ENCODE results near the gene MISP. TPM values are rescaled to one million over a fixed set of nuclear protein-coding genes. Genes with fewer than 3 reads are reported as not detected.

MISP gene
- total RNA-seq, 3 donors from 2014 or later = 0.16 to 3.6 (median 2.5) TPM

GRCh38 chr19:731000-731399 is 19.9 kb upstream of the MISP start:
- H3K9me3 ChIP-seq = no peaks in the 10 kb centered on the region
- H3K27ac ChIP-seq = no peak overlapping the region
- no peak overlapping the region for H3K4me3 ChIP-seq
- no peak for DNase-seq (ENCODE audit: low spot score in 2 of 2)
- intact Hi-C loops (cut with DNase I; ENCODE audit: low total_unique reads) = no loop called here
- no peaks in the 10 kb centered on the region for H3K27me3 ChIP-seq
- no peaks in the 10 kb centered on the region for H3K36me3 ChIP-seq
- no peak for TF ChIP-seq CTCF (IDR thresholded peaks at IDR 0.05)
- TF ChIP-seq POLR2A (IDR thresholded peaks at IDR 0.05) = no peak
- no peak for TF ChIP-seq POLR2AphosphoS5 (IDR thresholded peaks at IDR 0.05)
- H3K4me1 ChIP-seq = no peaks in the 10 kb centered on the region

- intact Hi-C loops (cut with DNase I; ENCODE audit: low total_unique reads) = no loop called here
- no peaks in the 10 kb centered on the region for H3K36me3 ChIP-seq
Observed at GRCh38 chr19:732148-733069, 18.5 kb upstream of the MISP start.

DNA sequence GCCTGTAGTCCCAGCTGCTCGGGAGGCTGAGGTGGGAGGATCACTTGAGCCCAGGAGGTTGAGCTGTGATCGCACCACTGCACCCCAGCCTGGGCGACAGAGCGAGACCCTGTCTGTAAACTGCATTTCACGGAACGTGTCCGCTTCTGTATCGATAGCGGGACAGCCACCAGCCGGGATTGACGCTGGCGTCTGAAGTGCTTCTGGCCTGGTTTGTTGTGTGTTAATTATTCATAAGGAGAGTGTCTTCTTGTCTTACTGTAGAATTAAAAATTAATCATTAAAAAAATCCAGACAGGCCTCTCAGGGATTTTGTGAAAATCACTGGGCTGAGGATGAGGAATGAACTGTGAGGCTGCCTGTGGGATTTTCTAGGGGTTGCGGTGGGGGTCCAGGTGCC is 16.2 kb upstream of the MISP start:
- no peaks in the 10 kb centered on the region for H3K4me1 ChIP-seq
- no peak overlapping the region for H3K4me3 ChIP-seq
- TF ChIP-seq CTCF (IDR thresholded peaks at IDR 0.05) = no peak
- TF ChIP-seq POLR2AphosphoS5 (IDR thresholded peaks at IDR 0.05) = no peak
- no peak for TF ChIP-seq POLR2A (IDR thresholded peaks at IDR 0.05)
- no peaks in the 10 kb centered on the region for H3K9me3 ChIP-seq
- no peaks in the 10 kb centered on the region for H3K27me3 ChIP-seq
- no peak for DNase-seq (ENCODE audit: low spot score in 2 of 2)
- intact Hi-C loops (cut with DNase I; ENCODE audit: low total_unique reads) = no loop called here
- no peak overlapping the region for H3K27ac ChIP-seq
- H3K36me3 ChIP-seq = no peaks in the 10 kb centered on the region

More at GRCh38 chr19:732148-733069, 18.5 kb upstream of the MISP start:
- TF ChIP-seq POLR2AphosphoS5 (IDR thresholded peaks at IDR 0.05) = no peak
- TF ChIP-seq POLR2A (IDR thresholded peaks at IDR 0.05) = no peak
- TF ChIP-seq CTCF (IDR thresholded peaks at IDR 0.05) = no peak
- no peaks in the 10 kb centered on the region for H3K27me3 ChIP-seq
- H3K4me1 ChIP-seq = no peaks in the 10 kb centered on the region
- H3K27ac ChIP-seq = no peak overlapping the region
- no peak for DNase-seq (ENCODE audit: low spot score in 2 of 2)
- H3K9me3 ChIP-seq = no peaks in the 10 kb centered on the region
- H3K4me3 ChIP-seq = no peak overlapping the region

GRCh38 chr19:736125-736524 is 14.8 kb upstream of the MISP start:
- TF ChIP-seq POLR2AphosphoS5 (IDR thresholded peaks at IDR 0.05) = no peak
- no peak for TF ChIP-seq POLR2A (IDR thresholded peaks at IDR 0.05)
- no peak for TF ChIP-seq CTCF (IDR thresholded peaks at IDR 0.05)
- no peaks in the 10 kb centered on the region for H3K9me3 ChIP-seq
- intact Hi-C loops (cut with DNase I; ENCODE audit: low total_unique reads) = no loop called here
- DNase-seq (ENCODE audit: low spot score in 2 of 2) = no peak
- no peaks in the 10 kb centered on the region for H3K36me3 ChIP-seq
- H3K27me3 ChIP-seq = no peaks in the 10 kb centered on the region
- no peaks in the 10 kb centered on the region for H3K4me1 ChIP-seq
- no peak overlapping the region for H3K27ac ChIP-seq
- H3K4me3 ChIP-seq = no peak overlapping the region

DNA sequence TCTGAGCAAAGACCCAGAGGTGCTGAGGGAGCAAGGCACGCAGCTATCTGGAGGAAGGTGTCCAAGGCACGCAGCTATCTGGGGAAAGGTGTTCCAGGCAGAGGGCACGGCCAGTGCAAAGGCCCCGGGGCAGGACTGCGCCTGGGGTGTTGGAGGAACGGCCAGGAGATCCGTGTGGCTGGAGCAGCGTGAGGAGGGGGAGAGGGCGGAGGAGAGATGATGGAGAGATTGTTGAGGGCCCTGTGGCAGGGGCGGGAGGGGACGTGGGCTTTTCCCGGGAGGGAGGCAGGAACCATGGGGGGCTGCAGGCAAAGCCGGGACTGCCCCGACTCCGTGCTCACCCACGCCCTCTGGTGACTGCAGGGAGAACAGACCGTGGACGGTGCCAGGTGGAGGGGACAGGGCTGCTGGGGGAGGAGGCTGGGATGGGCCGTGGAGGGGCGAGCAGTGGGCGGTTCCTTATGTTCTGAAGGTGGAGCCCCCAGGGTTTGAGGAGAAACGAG is 13.3 kb upstream of the MISP start:
- Histone ChIP-seq H3K27me3 (no peaks in the 10 kb centered on the region), H3K4me3 (no peak overlapping the region), H3K9me3 (no peaks in the 10 kb centered on the region), H3K36me3 (no peaks in the 10 kb centered on the region), H3K27ac (no peak overlapping the region), H3K4me1 (no peaks in the 10 kb centered on the region)
- no peak for DNase-seq (ENCODE audit: low spot score in 2 of 2)
- TF ChIP-seq CTCF (IDR thresholded peaks at IDR 0.05) (peak; percentile 28 to 51 (median 51)), POLR2A (IDR thresholded peaks at IDR 0.05) (no peak)
- intact Hi-C loops (cut with DNase I; ENCODE audit: low total_unique reads) = no loop called here

Measured in breast epithelium (tissue), 4 donors.